ENCODE measurements around the gene CREB5.
A peak's percentile ranks its signal among the peaks of the same experiment; 100 is the strongest.

CREB5 gene

DNA sequence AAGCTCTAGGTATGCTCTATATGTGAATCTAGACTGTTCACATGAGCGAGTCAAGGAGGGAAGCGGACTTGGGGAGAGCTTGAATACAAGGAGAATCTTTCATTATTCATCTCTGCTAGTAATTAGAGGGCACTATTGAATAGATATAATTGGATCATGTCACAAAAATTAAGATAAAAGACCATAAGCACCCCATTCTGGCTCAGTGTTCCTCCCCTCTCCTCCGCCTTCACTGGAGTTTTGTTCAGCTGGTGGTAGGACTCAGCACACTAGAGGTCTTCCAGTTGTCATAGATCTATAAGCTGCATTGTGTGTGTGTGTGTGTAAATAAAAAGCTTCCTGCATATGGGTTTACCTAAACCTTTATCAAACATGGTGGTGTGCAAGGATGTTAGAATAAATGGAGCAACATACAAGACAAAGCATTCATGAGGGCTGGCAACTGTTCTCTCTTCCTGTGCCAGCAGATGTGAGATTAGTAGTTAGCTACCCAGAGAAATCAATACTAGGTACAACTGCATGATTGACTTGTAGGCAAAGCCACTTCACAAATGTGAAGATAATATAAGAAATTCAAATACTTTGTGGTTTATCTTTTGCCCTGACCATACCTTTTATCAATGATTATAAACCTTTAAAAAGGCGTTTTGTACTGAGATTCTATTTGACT, 142.6 kb downstream of the CREB5 start:
- DNase-seq: peak; percentile 38

DNA sequence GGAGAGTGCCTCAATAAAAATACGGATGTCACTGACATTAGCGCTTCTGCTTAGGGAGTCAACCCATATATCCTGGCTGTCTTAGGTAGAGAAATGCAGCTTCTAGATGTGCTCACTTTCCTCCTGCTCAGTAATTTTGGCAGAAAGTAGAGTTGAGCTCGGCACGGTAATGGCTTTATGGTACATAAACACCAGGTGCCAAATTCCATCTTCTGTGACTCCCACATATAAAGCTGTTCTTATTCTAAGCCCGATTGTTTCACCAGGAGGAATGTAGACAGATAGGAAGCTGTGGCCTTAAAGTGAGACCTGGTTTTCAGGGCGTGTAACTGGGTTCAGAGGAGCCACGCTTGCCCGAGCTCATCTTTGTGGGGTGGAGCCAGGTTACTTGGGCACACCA, 143.7 kb downstream of the CREB5 start:
- DNase-seq: no peak

DNA sequence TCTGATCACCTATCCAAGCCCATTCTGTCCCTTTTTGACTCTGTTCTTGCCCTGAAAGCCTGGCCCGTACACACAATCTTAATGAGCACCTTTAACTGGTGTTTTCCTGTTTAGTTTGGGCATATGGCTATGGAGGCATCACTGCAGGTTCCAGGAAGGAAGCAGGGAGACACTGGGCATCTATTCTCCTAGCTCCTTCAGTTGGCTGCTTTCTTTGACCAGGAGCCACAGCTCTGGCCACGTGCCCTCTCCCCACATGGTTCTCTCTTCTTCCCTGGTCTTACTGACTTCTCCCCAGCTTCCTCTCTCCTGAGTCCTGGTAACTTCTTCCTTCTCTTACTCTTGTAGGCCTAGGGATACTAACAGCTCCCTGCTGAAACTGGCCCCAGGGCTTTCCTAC, 144.4 kb downstream of the CREB5 start:
- DNase-seq: no peak

DNA sequence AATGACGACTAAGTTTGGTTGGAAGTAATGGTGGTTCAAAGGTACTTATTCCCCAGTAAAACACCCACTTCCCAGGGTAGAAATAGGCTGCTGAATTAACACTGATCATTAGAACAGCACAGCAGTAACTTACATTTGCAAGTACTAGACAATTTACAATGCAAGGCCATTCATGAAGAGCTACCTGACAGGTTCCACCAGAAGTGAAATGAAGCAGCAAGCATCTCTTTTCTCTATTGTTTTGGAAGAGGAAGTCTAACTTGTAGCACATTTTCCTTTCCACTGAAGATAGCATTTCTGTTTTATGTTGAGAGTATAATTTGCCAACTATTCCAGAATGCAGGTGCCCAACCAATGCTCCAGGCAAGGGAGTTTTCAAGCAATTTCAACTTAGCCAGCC, 145.9 kb downstream of the CREB5 start:
- no peak for DNase-seq

DNA sequence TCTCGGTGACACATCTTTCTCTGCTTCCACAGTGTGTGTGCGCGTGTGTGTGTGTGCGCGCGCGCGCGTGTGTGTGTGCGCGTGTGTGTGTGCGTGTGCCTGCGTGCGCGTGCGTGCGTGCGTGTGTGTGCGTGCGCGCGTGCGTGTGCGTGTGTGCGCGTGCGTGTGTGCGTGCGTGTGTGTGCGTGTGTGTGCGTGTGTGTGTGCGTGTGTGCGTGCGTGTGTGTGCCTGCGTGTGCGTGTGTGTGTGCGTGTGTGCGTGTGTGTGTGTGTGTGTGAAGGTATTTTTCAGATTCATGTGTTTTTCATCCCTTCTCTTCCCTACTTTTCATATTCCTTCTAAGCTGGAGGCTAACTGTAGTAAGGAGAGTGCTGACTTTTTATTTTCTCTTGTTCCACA, 148.4 kb downstream of the CREB5 start:
- no peak for DNase-seq

DNA sequence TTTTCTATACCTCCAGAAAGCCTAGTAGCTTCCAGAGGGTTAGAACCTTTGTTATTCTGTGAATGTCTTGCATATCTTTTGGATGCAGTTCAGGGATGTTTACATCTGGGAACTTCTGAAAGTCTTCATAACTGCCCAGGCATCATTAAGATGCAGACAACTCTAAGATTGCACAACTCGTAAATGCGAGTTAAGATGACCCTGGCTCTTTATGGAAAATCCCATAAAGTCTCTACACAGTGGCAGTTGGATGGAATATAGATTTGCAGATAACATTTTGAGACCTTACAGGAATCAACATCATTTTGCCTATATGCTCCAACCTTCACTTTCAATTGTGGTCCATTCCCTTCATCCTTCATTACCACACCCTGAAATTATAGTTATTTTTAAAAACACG, 151.7 kb downstream of the CREB5 start:
- DNase-seq: no peak

DNA sequence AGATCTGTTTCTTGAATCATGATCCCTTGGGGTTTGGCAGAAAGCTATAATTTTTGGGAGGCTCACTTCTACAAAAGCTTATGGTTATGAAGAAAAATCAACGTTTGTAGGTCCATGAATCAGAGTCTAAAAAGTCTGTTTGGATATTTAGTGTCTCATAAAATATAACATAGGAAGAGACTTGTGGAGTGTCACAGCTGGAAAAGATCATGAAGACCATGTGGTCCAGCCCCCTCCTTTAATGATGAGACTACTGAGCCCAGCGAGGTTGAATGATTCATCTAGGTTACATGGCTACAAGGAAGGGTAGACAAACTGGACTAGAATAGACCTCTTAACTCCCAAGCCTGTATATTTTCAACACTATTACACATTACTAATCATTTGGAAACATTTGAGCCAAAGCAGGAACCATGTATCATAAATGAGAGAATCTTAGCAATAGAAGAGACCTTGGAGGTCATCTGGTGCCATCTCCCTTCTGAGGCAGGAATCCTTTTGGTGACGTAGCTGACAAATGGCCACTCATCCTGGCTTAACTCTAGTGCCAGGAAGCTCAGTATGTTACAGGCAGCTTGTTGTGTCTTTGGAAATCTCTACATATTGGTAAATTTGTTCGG, 152.5 kb downstream of the CREB5 start:
- DNase-seq: no peak

DNA sequence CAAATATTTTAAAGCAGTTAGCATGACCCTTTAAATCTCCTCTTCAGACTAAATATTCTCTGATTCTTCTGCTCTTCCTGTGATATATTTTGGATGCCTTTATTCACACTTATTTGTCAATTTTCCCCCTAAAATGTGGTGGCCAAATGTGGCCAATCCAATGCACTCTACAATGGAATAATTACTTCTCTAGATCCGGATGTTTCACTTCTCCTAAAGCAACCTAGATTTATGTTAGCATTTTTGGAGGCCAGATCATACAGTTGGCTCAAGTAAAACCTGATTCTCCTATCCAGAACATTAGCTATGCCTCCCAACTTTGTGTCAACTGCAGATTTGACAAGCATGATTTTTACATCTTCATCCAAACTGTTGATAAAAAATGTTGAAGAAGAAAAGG, 153.7 kb downstream of the CREB5 start:
- DNase-seq: no peak

DNA sequence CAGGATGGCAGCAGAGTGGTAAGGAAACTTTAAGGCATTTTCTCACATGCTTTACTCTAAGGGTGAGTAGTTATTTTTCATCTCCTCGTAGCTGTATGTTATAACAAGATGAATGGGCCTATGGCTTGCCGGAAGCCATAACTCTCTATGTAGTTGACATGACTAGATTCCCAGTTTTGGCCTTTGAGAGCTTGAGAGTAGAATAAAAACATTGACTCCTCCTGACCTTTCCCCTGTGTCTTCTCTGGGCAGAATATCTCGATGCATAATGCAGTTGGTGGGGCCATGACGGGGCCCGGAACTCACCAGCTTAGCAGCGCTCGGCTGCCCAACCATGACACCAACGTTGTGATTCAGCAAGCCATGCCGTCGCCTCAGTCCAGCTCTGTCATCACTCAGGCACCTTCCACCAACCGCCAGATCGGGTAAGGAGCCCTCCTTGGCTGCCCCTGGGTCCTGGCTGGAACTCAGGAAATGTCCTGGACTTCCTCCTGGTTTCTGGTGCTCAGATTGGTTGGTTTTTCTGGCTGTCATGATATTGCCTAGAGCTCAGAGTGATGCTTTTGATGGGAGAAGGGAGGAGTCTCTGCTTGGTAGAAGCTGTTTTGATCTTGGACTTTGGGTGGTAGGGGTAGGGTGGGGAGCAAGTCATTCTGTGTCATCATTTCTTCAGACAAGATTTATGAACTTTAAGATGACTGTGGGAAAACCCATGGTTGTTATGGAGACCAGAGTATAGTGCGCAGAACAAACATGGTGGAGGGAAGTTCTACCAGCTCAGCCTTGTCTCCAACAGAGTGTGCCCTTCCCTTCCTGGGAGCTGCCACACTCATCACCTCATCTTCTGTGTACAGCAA, 158.0 kb downstream of the CREB5 start:
- DNase-seq: no peak

DNA sequence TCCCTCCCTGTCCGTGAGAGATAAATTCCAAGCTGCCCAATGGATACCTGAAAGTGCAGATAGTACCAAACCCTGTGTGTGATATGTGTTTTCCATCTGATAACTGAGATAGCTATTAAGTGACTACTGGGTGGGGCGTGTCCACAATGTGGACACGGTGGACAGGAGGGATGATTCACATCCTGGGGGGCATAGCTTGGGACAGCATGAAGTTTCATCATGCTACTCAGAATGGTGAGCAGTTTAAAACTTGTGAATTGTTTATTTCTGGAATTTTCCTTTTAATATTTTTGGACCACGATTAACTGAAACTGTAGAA, 158.6 kb downstream of the CREB5 start:
- no peak for DNase-seq

DNA sequence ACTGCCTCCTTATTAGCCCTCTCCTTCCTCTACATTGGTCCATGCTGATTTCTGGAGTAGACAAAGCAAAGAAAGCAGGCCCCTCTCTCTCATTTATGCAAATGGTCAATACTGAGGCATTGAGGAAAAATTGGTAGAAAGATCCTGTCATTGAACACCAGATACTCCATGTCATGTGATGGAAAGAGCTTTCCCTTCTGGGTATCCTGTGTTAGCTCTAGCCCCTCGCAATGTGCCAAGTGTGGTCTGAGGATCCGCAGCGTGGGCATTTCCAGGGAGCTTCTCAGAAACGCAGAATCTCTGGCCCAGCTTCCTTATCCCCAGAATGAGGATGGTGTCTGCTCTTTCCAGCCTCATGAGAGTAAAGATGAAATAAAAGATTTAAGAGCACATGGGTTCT, 159.1 kb downstream of the CREB5 start:
- no peak for DNase-seq

DNA sequence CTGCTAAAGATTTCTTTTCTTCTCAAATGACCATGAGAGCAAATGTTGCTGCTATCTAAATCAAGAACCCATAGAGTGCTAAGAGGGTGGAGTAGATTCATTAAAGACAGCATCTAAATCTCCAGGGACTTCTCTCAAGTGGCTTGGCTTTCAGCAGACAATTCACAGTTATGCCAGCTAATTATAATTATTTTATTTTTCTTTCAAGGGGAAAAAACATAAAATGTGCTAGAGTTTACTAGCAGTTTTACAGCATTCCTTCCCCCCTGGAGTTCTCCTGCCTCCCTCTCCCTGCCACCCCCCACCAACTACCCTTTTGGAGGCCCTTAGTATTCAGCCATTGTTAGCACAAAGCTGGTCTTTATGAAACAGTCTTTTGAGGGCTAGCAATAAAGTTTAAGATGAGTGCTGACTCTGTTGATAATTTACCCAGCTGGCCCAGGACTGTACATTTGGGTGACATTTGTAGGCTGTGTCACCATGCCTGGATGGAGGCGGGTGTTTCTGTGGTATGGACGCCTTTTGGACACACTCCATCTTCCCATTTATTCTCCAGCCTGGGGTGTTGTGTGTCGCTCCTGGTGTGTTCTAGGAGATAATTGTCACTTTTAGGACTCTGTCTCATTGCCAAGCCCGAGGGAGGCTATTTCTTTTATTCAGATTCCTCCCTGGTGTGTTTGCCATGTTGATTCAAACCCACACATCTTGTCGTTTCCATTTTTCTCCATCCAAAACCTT, 160.2 kb downstream of the CREB5 start:
- DNase-seq: no peak

DNA sequence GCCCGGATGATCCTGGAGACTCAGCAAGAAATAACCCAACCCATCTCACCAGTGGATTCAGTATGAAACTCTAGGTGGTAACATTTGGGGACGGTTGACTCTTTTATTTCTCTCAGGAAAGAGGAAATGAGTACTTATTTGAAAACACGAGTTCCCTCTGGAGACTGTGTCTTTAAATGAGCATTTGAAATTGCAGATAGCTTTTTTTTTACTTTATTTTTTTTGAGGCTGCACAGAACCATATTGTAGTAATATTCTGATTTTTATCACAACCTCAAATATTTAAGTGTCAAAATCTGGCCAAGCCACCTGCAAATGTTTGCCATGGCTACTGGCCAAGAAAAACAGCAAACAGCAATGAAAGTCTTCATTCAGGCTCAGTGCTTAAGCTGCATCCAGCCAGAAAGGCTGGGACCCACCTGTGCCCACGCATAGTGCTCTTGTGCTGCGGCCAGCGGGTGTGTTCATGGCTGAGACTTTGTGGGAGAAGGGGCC, 160.8 kb downstream of the CREB5 start:
- no peak for DNase-seq

DNA sequence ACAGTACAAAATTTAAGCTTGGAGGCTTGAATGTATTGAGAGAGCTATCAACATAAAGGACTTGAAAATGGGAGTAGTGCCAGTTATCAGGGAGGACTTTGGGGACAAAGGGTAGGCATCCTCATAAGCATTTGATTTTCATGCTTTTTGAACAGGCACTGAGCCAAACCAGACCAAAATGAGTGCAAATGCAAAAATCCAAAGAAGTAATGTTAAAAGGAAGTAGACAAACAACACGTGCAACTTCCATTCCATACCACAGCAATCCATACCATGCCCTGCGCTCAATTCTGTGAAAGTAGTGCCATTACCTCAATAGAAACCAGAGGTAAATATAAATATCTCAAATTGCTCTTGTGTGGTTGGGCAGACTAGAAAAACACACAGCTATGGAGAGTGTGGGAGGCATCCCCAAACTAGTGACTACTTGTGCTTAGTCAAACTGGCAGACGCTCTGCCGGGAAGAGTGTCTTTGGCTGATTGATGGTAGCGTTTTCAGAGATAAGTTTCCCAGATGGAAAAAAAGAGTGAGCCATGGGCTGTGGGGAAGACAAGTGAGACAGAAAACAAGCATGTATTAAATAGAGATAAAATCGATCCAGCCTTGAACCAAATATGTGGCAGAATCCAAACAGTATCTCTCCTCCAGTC, 161.5 kb downstream of the CREB5 start:
- no peak for DNase-seq

DNA sequence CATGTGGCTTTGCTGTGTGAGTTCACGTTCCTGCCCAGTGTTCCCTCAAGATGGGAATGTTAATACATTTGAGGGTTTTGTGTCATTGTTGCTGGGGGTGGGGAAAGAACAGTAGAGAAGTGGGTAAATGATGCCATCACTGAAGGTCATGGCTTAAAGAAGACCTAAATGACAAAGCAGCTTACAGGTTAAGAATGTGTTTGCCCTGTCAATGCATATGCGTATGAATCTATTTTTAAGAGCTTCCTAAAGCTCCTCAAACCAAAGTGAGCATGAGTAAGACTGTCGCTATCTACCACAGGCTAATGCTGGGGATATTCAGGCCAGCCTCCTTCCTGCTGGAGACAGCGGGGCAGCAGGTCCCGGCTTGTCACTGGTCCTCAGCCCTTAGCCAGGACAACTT, 162.9 kb downstream of the CREB5 start:
- no peak for DNase-seq

DNA sequence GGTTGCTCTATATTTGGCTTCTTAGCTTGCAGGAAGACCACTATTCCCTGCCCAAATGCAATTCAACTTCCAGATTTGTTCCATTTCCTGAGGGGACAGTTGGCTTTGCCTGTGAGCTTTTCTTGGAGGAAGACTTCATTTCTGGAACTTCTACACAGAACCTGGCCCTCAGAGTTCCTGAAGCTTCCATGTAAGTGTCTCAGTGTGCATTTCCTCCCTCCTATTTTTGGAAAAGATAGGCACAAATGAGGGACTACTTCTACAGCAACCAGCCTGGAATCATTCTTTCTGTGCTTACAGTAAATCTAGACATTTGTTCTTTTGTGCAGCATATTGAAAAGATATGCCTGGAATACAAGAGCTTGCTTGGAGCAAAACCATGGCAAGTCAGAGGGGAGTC, 164.3 kb downstream of the CREB5 start:
- DNase-seq: no peak

DNA sequence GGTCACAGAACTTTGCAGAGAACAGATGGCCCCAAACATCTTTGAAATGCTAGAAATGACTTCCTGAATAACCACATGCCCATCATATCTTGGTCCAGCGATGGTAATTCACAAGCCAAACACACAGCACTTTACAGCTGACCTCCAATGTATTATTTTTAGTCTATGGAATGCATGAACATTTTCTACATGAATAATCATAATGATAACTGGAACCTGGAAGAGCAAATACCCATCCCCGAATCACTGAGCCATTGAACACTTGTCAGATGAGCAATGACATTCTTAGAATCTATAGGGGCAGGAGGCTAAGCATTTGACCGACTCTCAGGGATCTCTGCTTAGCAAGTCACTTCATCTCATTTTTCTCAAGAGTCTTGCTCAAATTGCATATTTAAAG, 167.3 kb downstream of the CREB5 start:
- no peak for DNase-seq

DNA sequence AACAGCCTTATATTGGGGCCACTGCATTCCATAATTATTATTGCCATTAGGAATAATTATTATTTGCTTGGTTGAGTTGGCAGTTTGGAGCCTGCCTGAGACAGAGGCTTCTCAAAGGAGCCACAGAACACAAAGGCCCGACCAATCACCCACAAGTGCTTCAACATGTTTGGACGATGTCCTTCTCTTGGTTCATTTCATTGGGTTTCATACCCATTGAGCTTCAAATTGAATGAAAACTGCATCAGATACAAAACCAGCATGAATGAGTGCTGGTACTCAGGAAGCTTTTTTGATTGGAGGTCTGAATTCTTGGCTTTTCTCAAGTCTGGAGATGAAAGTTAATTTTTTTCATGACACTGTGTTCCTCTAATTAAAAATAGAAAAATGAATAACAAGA, 168.3 kb downstream of the CREB5 start:
- DNase-seq: no peak

DNA sequence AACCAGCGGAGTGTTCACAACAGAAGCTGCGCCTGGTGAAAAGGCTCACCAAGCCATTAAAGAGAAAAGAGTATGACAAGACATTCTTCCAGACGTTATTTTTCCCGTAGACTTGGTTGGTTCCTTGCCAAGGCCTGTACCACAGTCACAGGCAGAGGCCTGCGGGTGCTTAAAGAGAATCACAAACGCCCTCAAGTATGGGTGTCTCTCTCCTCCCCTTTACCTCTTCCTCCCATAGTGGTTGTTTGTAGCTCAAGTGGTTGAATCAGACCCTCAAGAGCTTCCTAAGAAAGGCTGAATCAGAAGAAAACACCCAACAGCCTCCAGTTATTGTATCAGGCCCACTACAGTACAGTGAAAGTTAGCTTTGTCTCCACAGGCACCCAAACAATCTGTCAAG, 169.0 kb downstream of the CREB5 start:
- DNase-seq: no peak

DNA sequence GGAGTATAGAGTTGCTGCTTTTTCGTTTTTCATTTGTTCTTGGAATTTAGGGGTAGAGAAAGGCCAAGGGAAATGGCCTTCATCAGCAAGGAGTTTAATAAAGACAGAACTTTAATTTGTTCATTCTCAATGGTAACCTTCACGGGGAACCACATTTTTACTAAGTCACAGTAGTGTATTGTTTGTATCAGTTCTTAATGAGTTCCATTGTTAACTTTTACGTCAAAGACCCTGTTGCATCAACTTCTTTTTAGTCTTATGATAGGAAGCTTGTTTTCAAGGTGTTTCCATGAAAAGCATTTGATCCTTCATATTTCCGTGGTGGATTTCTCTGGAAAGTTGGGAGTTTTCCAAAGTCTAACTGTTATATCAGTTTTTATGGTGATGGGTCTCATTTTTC, 169.9 kb downstream of the CREB5 start:
- DNase-seq: no peak

DNA sequence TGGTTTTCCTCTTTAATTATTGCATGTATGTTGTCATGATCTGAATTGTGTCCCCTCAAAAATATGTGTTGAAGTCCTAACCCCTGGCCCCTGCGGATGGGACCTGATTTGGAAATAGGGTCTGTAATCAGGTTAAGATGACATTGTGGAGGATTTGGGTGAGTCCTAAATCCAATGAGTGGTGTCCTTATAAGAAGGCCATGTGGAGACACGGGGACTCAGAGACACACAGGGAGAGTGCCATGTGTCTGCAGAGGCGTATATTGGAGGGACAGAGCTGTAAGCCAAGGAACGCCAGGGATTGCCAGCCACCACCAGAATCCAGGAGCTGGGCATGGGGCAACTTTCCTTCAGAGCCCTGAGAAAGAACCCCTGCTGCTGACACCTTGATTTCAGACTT, 171.9 kb downstream of the CREB5 start:
- no peak for DNase-seq

DNA sequence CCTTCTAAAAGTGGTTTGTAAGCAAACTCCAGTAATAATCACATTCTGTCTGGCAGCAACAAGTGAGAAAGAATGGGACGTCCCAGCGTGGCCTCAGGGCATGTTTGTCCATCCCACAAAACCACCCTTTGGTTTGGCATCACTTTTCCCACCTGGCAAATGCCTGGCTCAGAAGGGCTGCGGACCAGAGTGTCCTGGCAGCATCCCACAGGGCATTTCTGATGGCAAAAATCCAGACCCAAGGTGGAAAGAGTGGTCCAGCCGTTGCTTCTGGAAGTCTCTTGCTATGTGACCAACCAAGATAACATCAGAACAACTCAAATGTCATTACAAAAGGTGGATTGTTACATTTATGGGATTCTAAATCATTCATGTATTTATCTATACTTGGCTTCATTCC, 174.4 kb downstream of the CREB5 start:
- no peak for DNase-seq

DNA sequence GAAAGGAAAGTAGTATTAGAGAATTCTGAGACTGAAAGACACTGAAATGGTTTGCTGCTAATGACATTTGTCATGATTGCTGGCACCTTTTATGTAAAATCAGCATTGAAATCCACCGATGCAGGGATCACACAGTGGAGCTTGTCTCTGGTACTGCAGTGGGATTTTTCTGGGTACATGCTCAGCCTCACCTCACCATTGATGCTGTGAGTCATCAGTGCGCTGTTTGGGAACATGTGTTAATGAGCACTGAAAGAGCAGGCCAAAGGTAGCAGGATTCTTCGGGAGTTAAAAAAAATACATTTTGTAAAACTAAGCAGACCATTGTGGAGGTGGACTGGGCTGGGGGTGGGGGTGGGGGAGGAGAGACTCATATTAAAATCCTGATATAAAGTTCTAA, 174.9 kb downstream of the CREB5 start:
- no peak for DNase-seq

All from retina (tissue), 1 donor.